Loucy (cell line): Measurements from ENCODE around the gene ZNF546.

ENCODE experiments used
- CTCF ChIP-seq: fragments of 200-600 bp; sonication (generic); conservative IDR thresholded peaks from 2 replicates; pipeline ENCODE4 v1.5.1; 2014; ENCODE audit warnings: mild to moderate bottlenecking, antibody characterized with exemption, low read length
- EZH2phosphoT487 ChIP-seq: fragments of 200-600 bp; IDR thresholded peaks from 2 replicates; pipeline ENCODE4 v1.6.1; 2018; ENCODE audit warnings: antibody characterized with exemption, mild to moderate bottlenecking, moderate library complexity, borderline replicate concordance

- TF ChIP-seq EZH2phosphoT487 (no peak), CTCF (no peak)
These were observed at the start of gene ZNF546 for GRCh38 chr19:39996811-39997637.
